Prostate gland (tissue), 2 donors: ENCODE data around the gene TAS2R40. TPM values are rescaled to one million over a fixed set of nuclear protein-coding genes. Genes with fewer than 3 reads are reported as not detected.

ENCODE experiments used
- DNase-seq: peaks from one replicate; pipeline ENCODE4 v3.0.0-alpha.2; 2019; ENCODE audit warnings: low spot score
- H3K27ac ChIP-seq, 2 donors: fragments of 200-600 bp; sonication (generic); 2 replicates each; pipeline ENCODE4 v1.5.1; 2017 to 2019
- H3K27me3 ChIP-seq: fragments of 200-600 bp; sonication (generic); replicated peaks from 2 replicates; pipeline ENCODE4 v1.5.1; 2019; ENCODE audit not compliant: insufficient read depth
- H3K36me3 ChIP-seq, 2 donors: fragments of 200-600 bp; sonication (generic); 1 replicate in 1 of 2; 2 replicates in 1 of 2; pipeline versions ENCODE4 v1.5.1 to v1.8.1; 2017 to 2019
- H3K4me1 ChIP-seq: fragments of 200-600 bp; sonication (generic); replicated peaks from 2 replicates; pipeline ENCODE4 v1.5.1; 2019
- H3K4me3 ChIP-seq, 2 donors: fragments of 200-600 bp; sonication (generic); 2 replicates each; pipeline ENCODE4 v1.5.1; 2017 to 2019
- H3K9me3 ChIP-seq: fragments of 200-600 bp; sonication (generic); 2 replicates; pipeline ENCODE4 v1.5.1; 2017
- POLR2A ChIP-seq: fragments of 450-650 bp; IDR thresholded peaks from one replicate; pipeline ENCODE4 v1.6.1; 2016; ENCODE audit warnings: antibody characterized with exemption, mild to moderate bottlenecking
- POLR2AphosphoS5 ChIP-seq: sonication (generic); formaldehyde crosslinking; IDR thresholded peaks from one replicate; pipeline ENCODE4 v1.6.1; 2017; ENCODE audit warnings: antibody characterized with exemption
- WGBS: methylation state at CpG from one replicate; pipeline ENCODE4 v1.1.5; 2018; 5-methylcytosine and 5-hydroxymethylcytosine counted together
- intact Hi-C: fragments of 100-400 bp; cut with DNase I; formaldehyde crosslinking; loops from one replicate; pipeline ENCODE4 v1.14.2; 2022
- total RNA-seq, 2 donors: library from RNA; depleted of rRNA; stranded (reverse); fragments of >200 nt; gene quantifications; one replicate each; pipeline ENCODE4 v1.1.0, GENCODE V29; 2016
- TF ChIP-seq, protein P1 (sequence below), 4 experiments: fragments of 200-600 bp in 2 of 4; fragments of 450-650 bp in 2 of 4; sonication (generic) in 2 of 4; IDR thresholded peaks; 1 replicate in 3 of 4; 2 replicates in 1 of 4; pipeline ENCODE4 v1.5.1; 2016 to 2019; ENCODE audit warnings: antibody characterized with exemption in 4 of 4, mild to moderate bottlenecking in 2 of 4, moderate library complexity in 2 of 4

TAS2R40 gene
- total RNA-seq, 2 donors from 2014 or later: not detected

- TF ChIP-seq, protein P1, sequence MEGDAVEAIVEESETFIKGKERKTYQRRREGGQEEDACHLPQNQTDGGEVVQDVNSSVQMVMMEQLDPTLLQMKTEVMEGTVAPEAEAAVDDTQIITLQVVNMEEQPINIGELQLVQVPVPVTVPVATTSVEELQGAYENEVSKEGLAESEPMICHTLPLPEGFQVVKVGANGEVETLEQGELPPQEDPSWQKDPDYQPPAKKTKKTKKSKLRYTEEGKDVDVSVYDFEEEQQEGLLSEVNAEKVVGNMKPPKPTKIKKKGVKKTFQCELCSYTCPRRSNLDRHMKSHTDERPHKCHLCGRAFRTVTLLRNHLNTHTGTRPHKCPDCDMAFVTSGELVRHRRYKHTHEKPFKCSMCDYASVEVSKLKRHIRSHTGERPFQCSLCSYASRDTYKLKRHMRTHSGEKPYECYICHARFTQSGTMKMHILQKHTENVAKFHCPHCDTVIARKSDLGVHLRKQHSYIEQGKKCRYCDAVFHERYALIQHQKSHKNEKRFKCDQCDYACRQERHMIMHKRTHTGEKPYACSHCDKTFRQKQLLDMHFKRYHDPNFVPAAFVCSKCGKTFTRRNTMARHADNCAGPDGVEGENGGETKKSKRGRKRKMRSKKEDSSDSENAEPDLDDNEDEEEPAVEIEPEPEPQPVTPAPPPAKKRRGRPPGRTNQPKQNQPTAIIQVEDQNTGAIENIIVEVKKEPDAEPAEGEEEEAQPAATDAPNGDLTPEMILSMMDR (IDR thresholded peaks at IDR 0.05): no peak
- TF ChIP-seq POLR2AphosphoS5 (no peak), POLR2A (no peak)
- Histone ChIP-seq H3K9me3 (no peaks in the 10 kb centered on the region), H3K36me3 (no peaks in the 10 kb centered on the region), H3K4me3 (no peak overlapping the region), H3K27me3 (no peaks in the 10 kb centered on the region), H3K27ac (no peak overlapping the region), H3K4me1 (no peaks in the 10 kb centered on the region)
- no peak for DNase-seq
- intact Hi-C loops: no loop called here
- WGBS: 89% methylated on average over 2 of the region's 2 CpGs
These were observed 30.2 kb downstream of the TAS2R40 start for GRCh38 chr7:143252006-143252405.

DNA sequence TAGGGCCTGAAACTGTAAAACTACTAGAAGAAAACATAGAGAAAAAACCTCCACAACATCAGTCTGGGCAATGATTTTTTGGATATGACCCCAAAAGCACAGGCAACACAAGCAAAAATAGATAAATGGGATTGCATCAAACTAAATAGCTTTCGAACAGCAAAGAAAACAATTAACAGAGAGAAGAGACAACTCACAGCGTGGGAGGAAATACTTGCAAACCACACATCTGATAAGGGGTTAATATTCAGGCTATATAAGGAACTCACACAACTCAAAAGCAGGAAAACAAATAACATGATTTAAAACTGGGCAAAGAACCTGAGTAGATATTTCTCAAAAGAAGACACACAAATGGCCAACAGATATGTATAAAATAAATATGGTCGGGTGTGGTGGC lies 33.7 kb downstream of the TAS2R40 start:
- Histone ChIP-seq H3K27me3 (no peaks in the 10 kb centered on the region), H3K36me3 (no peaks in the 10 kb centered on the region), H3K4me3 (no peak overlapping the region), H3K27ac (no peak overlapping the region), H3K4me1 (no peaks in the 10 kb centered on the region), H3K9me3 (no peaks in the 10 kb centered on the region)
- whole genome bisulfite sequencing: 54% methylated on average over 3 of the region's 3 CpGs
- no peak for DNase-seq
- intact Hi-C loops: no loop called here
- no peak for TF ChIP-seq POLR2A
- TF ChIP-seq, protein P1 (IDR thresholded peaks at IDR 0.05): no peak
- no peak for TF ChIP-seq POLR2AphosphoS5

- H3K36me3 ChIP-seq: no peaks in the 10 kb centered on the region
- H3K27ac ChIP-seq: no peak overlapping the region
- no peak overlapping the region for H3K4me3 ChIP-seq
- TF ChIP-seq POLR2A (no peak), POLR2AphosphoS5 (no peak)
- TF ChIP-seq, protein P1 (IDR thresholded peaks at IDR 0.05): no peak
- DNase-seq: no peak
- no peaks in the 10 kb centered on the region for H3K9me3 ChIP-seq
- H3K4me1 ChIP-seq: no peaks in the 10 kb centered on the region
- H3K27me3 ChIP-seq: no peaks in the 10 kb centered on the region
- WGBS: 87% methylated on average over 3 of the region's 3 CpGs
- intact Hi-C loops: no loop called here
These were observed 34.5 kb downstream of the TAS2R40 start for GRCh38 chr7:143256325-143256724.

GRCh38 chr7:143256932-143257331 lies 35.1 kb downstream of the TAS2R40 start:
- H3K27ac ChIP-seq: no peak overlapping the region
- intact Hi-C loops: no loop called here
- H3K4me3 ChIP-seq: no peak overlapping the region
- H3K9me3 ChIP-seq: no peaks in the 10 kb centered on the region
- TF ChIP-seq POLR2A (no peak), POLR2AphosphoS5 (no peak)
- TF ChIP-seq, protein P1 (IDR thresholded peaks at IDR 0.05): no peak
- WGBS: 88% methylated on average over 4 of the region's 4 CpGs
- no peaks in the 10 kb centered on the region for H3K4me1 ChIP-seq
- H3K27me3 ChIP-seq: no peaks in the 10 kb centered on the region
- DNase-seq: no peak
- no peaks in the 10 kb centered on the region for H3K36me3 ChIP-seq

DNA sequence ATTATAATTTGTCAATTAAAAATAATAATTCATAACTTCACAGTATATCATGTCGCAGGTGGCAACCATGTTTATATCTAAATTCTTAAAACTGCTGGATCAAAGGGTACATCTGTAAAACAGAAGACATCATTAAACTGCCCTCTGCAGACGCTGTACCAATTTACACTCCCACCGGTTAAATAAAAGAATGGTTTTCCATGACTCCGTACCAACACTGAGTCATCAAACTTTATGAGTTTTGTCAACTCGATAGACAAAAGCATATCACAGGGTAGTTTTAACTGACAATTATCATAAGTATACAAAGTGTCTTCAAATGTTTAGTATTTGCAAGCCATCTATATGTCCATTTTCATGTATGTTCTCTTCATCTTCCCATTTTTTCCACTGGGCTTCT lies 35.7 kb downstream of the TAS2R40 start:
- H3K36me3 ChIP-seq: no peaks in the 10 kb centered on the region
- H3K4me3 ChIP-seq: no peak overlapping the region
- intact Hi-C loops: no loop called here
- 54% methylated on average over 5 of the region's 5 CpGs for WGBS
- no peak for TF ChIP-seq POLR2AphosphoS5
- TF ChIP-seq, protein P1 (IDR thresholded peaks at IDR 0.05): no peak
- H3K9me3 ChIP-seq: no peaks in the 10 kb centered on the region
- no peak for DNase-seq
- no peak overlapping the region for H3K27ac ChIP-seq
- no peaks in the 10 kb centered on the region for H3K4me1 ChIP-seq
- no peaks in the 10 kb centered on the region for H3K27me3 ChIP-seq
